ENCODE data around the gene RDH11. TPM values are rescaled to one million over a fixed set of nuclear protein-coding genes. Genes with fewer than 3 reads are reported as not detected.

The RDH11 gene
- total RNA-seq, 2 donors from 2014 or later: 134 to 2,107 TPM

- H3K4me1 ChIP-seq (replicated peaks): peaks cover 5% of the 10 kb centered on the region
- intact Hi-C loops (cut with DNase I): no loop called here
- H3K36me3 ChIP-seq: no peaks in the 10 kb centered on the region
- TF ChIP-seq CTCF (IDR thresholded peaks at IDR 0.05) (no peak), POLR2AphosphoS5 (IDR thresholded peaks at IDR 0.05) (no peak), POLR2A (IDR thresholded peaks at IDR 0.05) (no peak)
- no peaks in the 10 kb centered on the region for H3K27me3 ChIP-seq (replicated peaks; ENCODE audit: insufficient read depth)
- no peak overlapping the region for H3K27ac ChIP-seq
- H3K9me3 ChIP-seq: no peaks in the 10 kb centered on the region
- no peak for DNase-seq (ENCODE audit: low spot score)
- H3K4me3 ChIP-seq: no peak overlapping the region
These were observed 68.0 kb downstream of the RDH11 start for GRCh38 chr14:67627519-67627918.

Small RNA genes lying within 50 kb of the gene (small RNA-seq; reads per million reads assigned to genes)
- 0 reads per million in 2 donors for gene AL049779.3
- 0 reads per million in 2 donors for gene RN7SL369P
- 0 to 0.20 reads per million in 2 donors for gene RNA5SP386

Other genes starting within 250 kb of the RDH11 start
- 10 to 100 TPM in 1 of 2 donors, 1 to 10 TPM in 1; 5.7 to 85.4 TPM for gene TMEM229B, start 207.0 kb downstream of the RDH11 start, total RNA-seq
- gene PLEKHH1, start 162.5 kb downstream of the RDH11 start, total RNA-seq: 10 to 100 TPM; 57.9 to 92.7 TPM
- 100 to 1,000 TPM in 1 of 2 donors, 10 to 100 TPM in 1; 41.5 to 128 TPM for gene PIGH, start 95.5 kb downstream of the RDH11 start, total RNA-seq
- 100 to 1,000 TPM in 1 of 2 donors, 10 to 100 TPM in 1; 31.9 to 565 TPM for gene ARG2, start 75.8 kb downstream of the RDH11 start, total RNA-seq
- 10 to 100 TPM; 52.0 to 52.6 TPM for gene VTI1B, start 21.1 kb downstream of the RDH11 start, total RNA-seq
- gene RDH12, start 6.1 kb upstream of the RDH11 start, total RNA-seq: 1 to 10 TPM in 1 of 2 donors, under 1 TPM in 1; 0.28 to 1.0 TPM
- gene ZFYVE26, start 120.8 kb upstream of the RDH11 start, total RNA-seq: 10 to 100 TPM; 12.2 to 33.7 TPM
- gene RAD51B, start 124.0 kb upstream of the RDH11 start, total RNA-seq: 10 to 100 TPM; 14.9 to 35.8 TPM

All from prostate gland (tissue), 2 donors.